Tibial nerve (tissue), 4 donors: ENCODE results near the gene COCH. TPM values are rescaled to one million over a fixed set of nuclear protein-coding genes. Genes with fewer than 3 reads are reported as not detected.

Experiments used
- DNase-seq, 2 donors: peaks; one replicate each; pipeline ENCODE4 v3.0.0-alpha.2; 2019; ENCODE audit warnings: low spot score in 2 of 2
- H3K27ac ChIP-seq, 4 donors: fragments of 200-600 bp; sonication (generic) in 3 of 4; one replicate each; pipeline ENCODE4 v1.5.1; 2017 to 2019; ENCODE audit warnings: mild to moderate bottlenecking in 1 of 4
- H3K27me3 ChIP-seq, 2 donors: fragments of 200-600 bp; sonication (generic) in 1 of 2; one replicate each; pipeline versions ENCODE4 v1.5.1 to v1.6.0; 2017 to 2019
- H3K36me3 ChIP-seq, 3 donors: fragments of 200-600 bp; sonication (generic); one replicate each; pipeline ENCODE4 v1.5.1; 2018 to 2019
- H3K4me1 ChIP-seq, 4 donors: fragments of 200-600 bp; sonication (generic) in 3 of 4; one replicate each; pipeline ENCODE4 v1.5.1; 2017 to 2019
- H3K4me3 ChIP-seq, 4 donors: fragments of 200-600 bp; sonication (generic) in 3 of 4; one replicate each; pipeline ENCODE4 v1.5.1; 2017 to 2019; ENCODE audit warnings: mild to moderate bottlenecking in 1 of 4, moderate library complexity in 1 of 4
- H3K9me3 ChIP-seq, 4 donors: fragments of 200-600 bp; sonication (generic) in 3 of 4; one replicate each; pipeline ENCODE4 v1.5.1; 2017 to 2019
- EP300 ChIP-seq, 2 donors: sonication (generic); formaldehyde crosslinking; IDR thresholded peaks; one replicate each; pipeline ENCODE4 v1.6.1; 2017; ENCODE audit warnings: antibody characterized with exemption in 2 of 2, mild to moderate bottlenecking in 1 of 2
- POLR2A ChIP-seq, 2 donors: fragments of 450-650 bp; IDR thresholded peaks; one replicate each; pipeline ENCODE4 v1.6.1; 2017; ENCODE audit warnings: antibody characterized with exemption in 2 of 2, mild to moderate bottlenecking in 2 of 2, moderate library complexity in 2 of 2
- whole genome bisulfite sequencing, 2 donors: methylation state at CpG; one replicate each; pipeline ENCODE4 v1.1.5; 2018; 5-methylcytosine and 5-hydroxymethylcytosine counted together
- total RNA-seq, 4 donors: library from RNA; depleted of rRNA; stranded (reverse); fragments of >200 nt; gene quantifications; one replicate each; pipeline ENCODE4 v1.1.0, GENCODE V29; 2016
- TF ChIP-seq, protein P1 (sequence below), 5 experiments: fragments of 200-600 bp in 3 of 5; fragments of 450-650 bp in 2 of 5; sonication (generic) in 3 of 5; IDR thresholded peaks; one replicate each; pipeline ENCODE4 v1.5.1; 2016 to 2019; ENCODE audit warnings: antibody characterized with exemption in 5 of 5, mild to moderate bottlenecking in 3 of 5, moderate library complexity in 2 of 5

The COCH gene
- total RNA-seq, 4 donors from 2014 or later, result 3.6 to 10.3 (median 5.4) TPM

DNA sequence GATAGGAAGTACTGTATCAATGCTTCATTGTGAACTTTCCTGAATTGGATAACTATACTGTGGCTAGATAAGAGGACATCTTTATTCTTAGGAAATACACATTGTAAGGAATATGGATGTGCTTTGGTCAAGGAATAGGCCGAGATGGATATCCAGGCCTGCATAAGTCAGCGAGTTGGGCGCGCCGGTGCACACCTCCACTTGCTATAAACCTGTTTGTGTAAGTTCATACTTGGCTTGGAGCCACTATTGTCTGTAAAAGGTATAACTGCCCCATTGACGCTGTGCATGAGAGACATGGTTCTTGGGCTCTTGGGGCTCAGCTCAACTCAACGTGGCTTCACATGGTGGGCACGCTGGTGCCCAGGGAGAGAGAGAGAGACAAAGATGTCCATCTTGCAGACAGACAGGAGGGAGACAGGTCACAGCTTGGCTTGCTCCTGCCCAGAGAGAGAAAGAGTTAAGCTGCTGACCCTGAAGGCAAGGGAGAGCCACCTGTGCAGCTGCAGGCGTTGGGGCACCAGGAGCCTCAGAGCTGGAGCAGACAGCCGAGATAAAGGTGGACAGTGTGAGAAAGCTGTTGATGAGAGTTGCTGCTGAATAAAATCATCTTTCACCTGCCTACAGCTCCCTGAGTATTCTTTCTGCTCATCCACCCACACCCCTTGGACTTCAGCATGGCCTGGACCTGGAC, 34.1 kb upstream of the COCH start:
- no peaks in the 10 kb centered on the region for H3K4me1 ChIP-seq
- H3K27me3 ChIP-seq, result no peaks in the 10 kb centered on the region
- no peaks in the 10 kb centered on the region for H3K36me3 ChIP-seq
- H3K4me3 ChIP-seq, result no peak overlapping the region
- WGBS, 2 donors, result 81 to 87% methylated on average over 10 of the region's 10 CpGs
- TF ChIP-seq, protein P1, sequence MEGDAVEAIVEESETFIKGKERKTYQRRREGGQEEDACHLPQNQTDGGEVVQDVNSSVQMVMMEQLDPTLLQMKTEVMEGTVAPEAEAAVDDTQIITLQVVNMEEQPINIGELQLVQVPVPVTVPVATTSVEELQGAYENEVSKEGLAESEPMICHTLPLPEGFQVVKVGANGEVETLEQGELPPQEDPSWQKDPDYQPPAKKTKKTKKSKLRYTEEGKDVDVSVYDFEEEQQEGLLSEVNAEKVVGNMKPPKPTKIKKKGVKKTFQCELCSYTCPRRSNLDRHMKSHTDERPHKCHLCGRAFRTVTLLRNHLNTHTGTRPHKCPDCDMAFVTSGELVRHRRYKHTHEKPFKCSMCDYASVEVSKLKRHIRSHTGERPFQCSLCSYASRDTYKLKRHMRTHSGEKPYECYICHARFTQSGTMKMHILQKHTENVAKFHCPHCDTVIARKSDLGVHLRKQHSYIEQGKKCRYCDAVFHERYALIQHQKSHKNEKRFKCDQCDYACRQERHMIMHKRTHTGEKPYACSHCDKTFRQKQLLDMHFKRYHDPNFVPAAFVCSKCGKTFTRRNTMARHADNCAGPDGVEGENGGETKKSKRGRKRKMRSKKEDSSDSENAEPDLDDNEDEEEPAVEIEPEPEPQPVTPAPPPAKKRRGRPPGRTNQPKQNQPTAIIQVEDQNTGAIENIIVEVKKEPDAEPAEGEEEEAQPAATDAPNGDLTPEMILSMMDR (IDR thresholded peaks at IDR 0.05), result no peak
- TF ChIP-seq EP300 (IDR thresholded peaks at IDR 0.05) (no peak), POLR2A (IDR thresholded peaks at IDR 0.05) (no peak)
- no peak for DNase-seq
- no peak overlapping the region for H3K27ac ChIP-seq
- no peaks in the 10 kb centered on the region for H3K9me3 ChIP-seq

DNA sequence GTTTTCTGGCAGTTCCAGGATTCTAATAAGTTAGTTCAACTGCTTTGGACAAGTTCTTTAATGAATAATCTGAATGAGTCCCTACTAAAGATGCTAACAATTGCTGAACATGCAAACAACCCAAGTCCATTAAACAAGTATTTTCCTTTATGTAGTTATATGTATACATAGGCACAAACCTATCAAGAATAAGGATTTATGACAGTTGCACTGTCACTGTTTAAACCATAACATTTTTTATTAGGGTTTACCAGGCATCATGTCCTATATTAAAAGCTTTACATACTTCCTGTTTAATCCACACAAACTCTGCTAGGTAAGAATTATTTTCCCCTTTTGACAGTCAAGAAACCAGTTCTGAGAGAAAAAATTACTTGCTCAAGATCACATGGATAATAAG, 31.9 kb upstream of the COCH start:
- Histone ChIP-seq H3K4me3 (no peak overlapping the region), H3K27me3 (no peaks in the 10 kb centered on the region), H3K27ac (no peak overlapping the region), H3K9me3 (no peaks in the 10 kb centered on the region), H3K4me1 (no peaks in the 10 kb centered on the region), H3K36me3 (no peaks in the 10 kb centered on the region)
- no peak for DNase-seq
- TF ChIP-seq POLR2A (IDR thresholded peaks at IDR 0.05) (no peak), EP300 (IDR thresholded peaks at IDR 0.05) (no peak)
- TF ChIP-seq, protein P1 (IDR thresholded peaks at IDR 0.05), result no peak

DNA sequence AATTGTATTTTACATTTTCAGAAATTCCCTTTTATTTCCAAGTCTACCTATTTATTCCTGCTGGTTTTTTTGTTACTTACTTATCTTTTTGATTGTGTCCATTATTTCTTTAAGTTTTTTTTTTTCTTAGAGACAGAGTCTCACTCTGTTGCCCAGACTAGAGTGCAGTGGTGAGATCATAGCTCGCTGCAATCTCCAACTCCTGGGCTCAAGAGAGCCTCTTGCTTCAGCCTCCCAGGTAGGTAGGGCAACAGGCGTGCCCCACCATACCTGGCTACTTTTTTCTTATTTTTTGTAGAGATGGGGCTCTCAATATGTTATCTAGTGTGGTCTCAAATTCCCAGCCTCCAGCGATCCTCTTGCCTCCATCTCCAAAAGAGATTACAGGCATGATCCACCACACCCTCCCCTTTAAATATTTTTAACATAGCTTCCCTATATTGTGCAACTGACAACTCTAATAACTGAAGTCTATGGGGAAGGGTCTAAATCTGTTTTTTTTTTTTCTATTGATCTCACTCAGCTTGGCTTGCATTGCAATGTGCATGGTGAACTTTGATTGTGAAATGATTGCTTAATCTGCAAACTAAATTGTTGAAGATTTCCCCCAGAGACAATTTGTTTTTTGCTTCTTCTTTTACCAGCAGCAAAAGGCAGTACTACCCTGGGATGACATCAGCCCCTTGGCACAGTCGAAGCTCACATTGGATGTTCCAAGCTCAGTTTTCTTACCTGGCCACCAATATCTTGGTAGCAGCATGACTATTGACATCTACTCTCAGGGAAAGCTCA, 25.7 kb upstream of the COCH start:
- DNase-seq, result no peak
- H3K9me3 ChIP-seq, result no peaks in the 10 kb centered on the region
- H3K4me1 ChIP-seq, result no peaks in the 10 kb centered on the region
- no peaks in the 10 kb centered on the region for H3K27me3 ChIP-seq
- TF ChIP-seq EP300 (IDR thresholded peaks at IDR 0.05), result no peak
- no peak for TF ChIP-seq POLR2A (IDR thresholded peaks at IDR 0.05)
- H3K4me3 ChIP-seq, result no peak overlapping the region
- 89% methylated on average over 4 of the region's 4 CpGs for WGBS, 2 donors
- no peak overlapping the region for H3K27ac ChIP-seq
- H3K36me3 ChIP-seq, result no peaks in the 10 kb centered on the region

- no peaks in the 10 kb centered on the region for H3K27me3 ChIP-seq
- no peaks in the 10 kb centered on the region for H3K36me3 ChIP-seq
- H3K27ac ChIP-seq, result no peak overlapping the region
- 87 to 93% methylated on average over 1 of the region's 1 CpG for WGBS, 2 donors
- no peak overlapping the region for H3K4me3 ChIP-seq
- no peaks in the 10 kb centered on the region for H3K9me3 ChIP-seq
- no peak for DNase-seq
- TF ChIP-seq POLR2A (IDR thresholded peaks at IDR 0.05) (no peak), EP300 (IDR thresholded peaks at IDR 0.05) (no peak)
- TF ChIP-seq, protein P1 (IDR thresholded peaks at IDR 0.05), result no peak
- H3K4me1 ChIP-seq, result no peaks in the 10 kb centered on the region
Measured at GRCh38 chr14:30849354-30849753, 25.0 kb upstream of the COCH start.

- TF ChIP-seq EP300 (IDR thresholded peaks at IDR 0.05), result no peak
- TF ChIP-seq, protein P1 (IDR thresholded peaks at IDR 0.05), result no peak
- TF ChIP-seq POLR2A (IDR thresholded peaks at IDR 0.05), result no peak
- no peak overlapping the region for H3K4me3 ChIP-seq
- no peak overlapping the region for H3K27ac ChIP-seq
- WGBS, 2 donors, result 90% methylated on average over 1 of the region's 1 CpG
- no peaks in the 10 kb centered on the region for H3K4me1 ChIP-seq
- H3K9me3 ChIP-seq, result no peaks in the 10 kb centered on the region
- no peak for DNase-seq
- no peaks in the 10 kb centered on the region for H3K27me3 ChIP-seq
- no peaks in the 10 kb centered on the region for H3K36me3 ChIP-seq
Measured at GRCh38 chr14:30849983-30850382, 24.4 kb upstream of the COCH start.
